Lower leg skin (tissue), 4 donors: ENCODE data around the gene VPS33A. TPM values are rescaled to one million over a fixed set of nuclear protein-coding genes. Genes with fewer than 3 reads are reported as not detected.

Experiments used
- DNase-seq, 2 donors: peaks; one replicate each; pipeline ENCODE4 v3.0.0-alpha.2; 2019; ENCODE audit warnings: low spot score in 2 of 2
- H3K4me3 ChIP-seq: fragments of 200-600 bp; sonication (generic); 2 replicates; pipeline ENCODE4 v1.5.1; 2017; ENCODE audit warnings: mild to moderate bottlenecking, low read depth; ENCODE audit not compliant: poor library complexity, severe bottlenecking
- POLR2A ChIP-seq, 2 donors: fragments of 450-650 bp; IDR thresholded peaks; one replicate each; pipeline ENCODE4 v1.6.1; 2016 to 2017; ENCODE audit warnings: antibody characterized with exemption in 2 of 2, mild to moderate bottlenecking in 1 of 2, moderate library complexity in 1 of 2
- WGBS, 2 donors: methylation state at CpG; one replicate each; pipeline ENCODE4 v1.1.5; 2018; 5-methylcytosine and 5-hydroxymethylcytosine counted together
- intact Hi-C: fragments of 100-400 bp; cut with DNase I; formaldehyde crosslinking; loops from one replicate; pipeline ENCODE4 v1.15.0; 2023; ENCODE audit warnings: low total_unique reads
- total RNA-seq, 4 donors: library from RNA; depleted of rRNA; stranded (reverse); fragments of >200 nt; gene quantifications; one replicate each; pipeline ENCODE4 v1.1.0, GENCODE V29; 2016
- TF ChIP-seq, protein P1 (sequence below), 3 donors: fragments of 450-650 bp; IDR thresholded peaks; one replicate each; pipeline ENCODE4 v1.5.1; 2016; ENCODE audit warnings: antibody characterized with exemption in 3 of 3, mild to moderate bottlenecking in 3 of 3, moderate library complexity in 2 of 3

Gene VPS33A
- total RNA-seq = 10 to 100 TPM; 13.5 to 22.4 (median 17.3) TPM

DNA sequence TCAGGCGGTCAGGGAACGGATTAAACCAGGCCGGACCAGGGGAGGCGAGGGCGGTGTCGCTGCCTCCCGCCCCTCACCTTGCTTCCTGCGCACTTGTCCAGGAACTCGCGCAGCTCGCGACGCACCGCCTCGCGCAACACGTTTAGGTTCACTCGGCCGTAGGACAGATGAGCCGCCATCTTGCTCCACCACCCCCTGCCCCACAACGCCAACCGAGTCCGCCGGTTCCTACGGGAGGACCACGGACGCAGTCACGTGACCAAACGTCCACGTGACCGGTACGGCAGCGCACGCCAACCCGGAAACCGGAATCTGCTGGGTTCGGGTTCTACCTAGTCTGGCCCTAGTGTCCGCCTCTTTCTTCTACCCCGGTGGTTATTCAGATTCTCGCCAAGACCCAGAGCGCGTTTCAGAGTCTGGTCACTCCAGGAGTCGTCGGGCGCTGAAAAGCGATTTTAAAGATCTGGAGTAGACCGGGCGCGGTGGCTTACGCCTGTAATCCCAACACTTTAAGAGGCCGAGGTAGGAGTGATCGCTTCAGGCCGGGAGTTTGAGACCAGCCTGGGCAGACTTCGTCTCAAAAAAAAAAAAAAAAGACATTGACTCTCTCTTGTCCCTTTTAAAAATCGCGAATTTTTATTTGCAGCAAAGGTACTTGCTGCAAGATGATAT lies at the start of gene VPS33A:
VPS33A (minus strand) TSS at position 265 of the 672 bp plus-strand sequence; CDS start at position 179, 86 bp downstream.
- intact Hi-C loops = no loop called here
- peak; percentile 97 to 99 for DNase-seq
- peak within 1 kb of the TSS; percentile 91 for H3K4me3 ChIP-seq
- 1% methylated on average over 36 to 52 of the region's 56 CpGs for whole genome bisulfite sequencing, 2 donors
- TF ChIP-seq, protein P1, sequence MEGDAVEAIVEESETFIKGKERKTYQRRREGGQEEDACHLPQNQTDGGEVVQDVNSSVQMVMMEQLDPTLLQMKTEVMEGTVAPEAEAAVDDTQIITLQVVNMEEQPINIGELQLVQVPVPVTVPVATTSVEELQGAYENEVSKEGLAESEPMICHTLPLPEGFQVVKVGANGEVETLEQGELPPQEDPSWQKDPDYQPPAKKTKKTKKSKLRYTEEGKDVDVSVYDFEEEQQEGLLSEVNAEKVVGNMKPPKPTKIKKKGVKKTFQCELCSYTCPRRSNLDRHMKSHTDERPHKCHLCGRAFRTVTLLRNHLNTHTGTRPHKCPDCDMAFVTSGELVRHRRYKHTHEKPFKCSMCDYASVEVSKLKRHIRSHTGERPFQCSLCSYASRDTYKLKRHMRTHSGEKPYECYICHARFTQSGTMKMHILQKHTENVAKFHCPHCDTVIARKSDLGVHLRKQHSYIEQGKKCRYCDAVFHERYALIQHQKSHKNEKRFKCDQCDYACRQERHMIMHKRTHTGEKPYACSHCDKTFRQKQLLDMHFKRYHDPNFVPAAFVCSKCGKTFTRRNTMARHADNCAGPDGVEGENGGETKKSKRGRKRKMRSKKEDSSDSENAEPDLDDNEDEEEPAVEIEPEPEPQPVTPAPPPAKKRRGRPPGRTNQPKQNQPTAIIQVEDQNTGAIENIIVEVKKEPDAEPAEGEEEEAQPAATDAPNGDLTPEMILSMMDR (IDR thresholded peaks at IDR 0.05) = no peak
- TF ChIP-seq POLR2A (IDR thresholded peaks at IDR 0.05) = no peak

DNA sequence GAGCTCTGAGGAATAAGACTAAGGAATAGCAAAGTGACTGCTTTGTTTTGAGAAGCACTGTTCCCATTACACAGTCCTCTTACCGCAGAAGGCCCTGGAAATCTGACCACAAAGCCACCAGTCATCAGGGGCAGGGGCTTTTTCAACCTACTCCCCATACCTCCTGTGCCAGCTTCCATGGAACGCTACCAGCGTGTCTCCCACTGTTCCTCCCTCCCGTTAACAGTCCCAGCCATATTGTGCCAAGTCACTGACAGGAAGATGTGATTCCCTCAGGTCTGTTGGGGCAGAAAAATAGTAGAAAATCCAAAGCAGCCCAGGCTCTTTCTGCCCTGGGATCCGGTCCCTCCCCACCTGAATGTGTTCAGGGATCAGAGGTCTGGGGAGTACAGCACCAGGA lies 46.6 kb upstream of the VPS33A start:
- H3K4me3 ChIP-seq = no peak overlapping the region
- 90 to 91% methylated on average over 5 of the region's 5 CpGs for WGBS, 2 donors
- intact Hi-C loops = no loop called here
- no peak for DNase-seq
- no peak for TF ChIP-seq POLR2A (IDR thresholded peaks at IDR 0.05)
- TF ChIP-seq, protein P1 (IDR thresholded peaks at IDR 0.05) = no peak

DNA sequence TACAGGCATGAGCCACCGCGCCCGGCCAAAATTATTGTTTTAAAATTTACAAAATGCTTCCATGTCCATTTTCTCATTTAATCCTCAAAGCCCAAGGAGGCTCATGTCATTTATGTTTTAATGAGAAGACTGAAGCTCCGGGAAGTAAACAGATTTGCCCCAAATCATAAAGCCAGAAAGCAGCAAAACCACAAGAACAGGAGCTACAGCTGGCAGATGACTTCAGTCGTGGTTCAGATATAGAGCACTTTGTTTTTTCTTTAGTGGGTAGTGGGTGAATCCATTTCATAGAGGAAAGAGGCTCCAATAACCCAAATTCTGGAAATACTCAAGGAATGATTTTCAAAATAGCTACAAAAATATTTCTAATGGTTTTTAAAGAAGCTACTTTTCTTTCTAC lies 45.4 kb upstream of the VPS33A start:
- intact Hi-C loops = no loop called here
- 92 to 93% methylated on average over 5 of the region's 5 CpGs for WGBS, 2 donors
- H3K4me3 ChIP-seq = no peak overlapping the region
- TF ChIP-seq, protein P1 (IDR thresholded peaks at IDR 0.05) = no peak
- no peak for TF ChIP-seq POLR2A (IDR thresholded peaks at IDR 0.05)
- DNase-seq = no peak

DNA sequence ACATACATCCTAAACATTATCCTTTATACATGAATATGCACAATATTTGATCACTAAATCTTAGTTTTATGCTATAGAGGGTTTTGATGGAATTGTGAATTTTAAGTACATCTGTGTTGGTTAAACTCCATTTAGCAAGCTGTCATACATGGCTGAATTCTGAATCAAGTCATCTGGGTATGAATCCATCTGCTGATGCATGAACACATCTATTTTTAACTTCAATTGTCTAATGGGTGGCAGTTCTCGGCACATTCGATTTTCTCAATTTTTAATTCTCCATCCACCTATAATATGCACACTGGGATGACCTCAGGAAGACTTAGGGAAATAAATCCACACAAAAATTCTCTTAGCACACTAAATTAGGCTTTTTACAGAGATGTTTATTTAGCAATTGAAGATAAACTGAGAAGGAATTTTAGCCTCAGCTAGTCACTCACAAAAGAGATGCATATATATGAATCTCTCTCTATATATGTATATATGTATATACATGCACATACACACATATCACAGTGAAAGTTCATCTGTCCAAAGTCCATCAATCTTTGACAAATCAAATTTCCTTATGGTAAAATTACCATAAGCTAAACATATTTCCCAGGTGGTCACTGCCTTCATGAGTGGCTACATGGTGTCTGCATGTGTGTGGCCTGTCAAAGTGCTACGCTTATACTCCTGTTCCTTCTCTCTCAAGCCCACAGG lies 44.5 kb upstream of the VPS33A start:
- DNase-seq = no peak
- no peak overlapping the region for H3K4me3 ChIP-seq
- intact Hi-C loops = no loop called here
- 86% methylated on average over 3 of the region's 3 CpGs for WGBS, 2 donors
- no peak for TF ChIP-seq POLR2A (IDR thresholded peaks at IDR 0.05)
- TF ChIP-seq, protein P1 (IDR thresholded peaks at IDR 0.05) = no peak

DNA sequence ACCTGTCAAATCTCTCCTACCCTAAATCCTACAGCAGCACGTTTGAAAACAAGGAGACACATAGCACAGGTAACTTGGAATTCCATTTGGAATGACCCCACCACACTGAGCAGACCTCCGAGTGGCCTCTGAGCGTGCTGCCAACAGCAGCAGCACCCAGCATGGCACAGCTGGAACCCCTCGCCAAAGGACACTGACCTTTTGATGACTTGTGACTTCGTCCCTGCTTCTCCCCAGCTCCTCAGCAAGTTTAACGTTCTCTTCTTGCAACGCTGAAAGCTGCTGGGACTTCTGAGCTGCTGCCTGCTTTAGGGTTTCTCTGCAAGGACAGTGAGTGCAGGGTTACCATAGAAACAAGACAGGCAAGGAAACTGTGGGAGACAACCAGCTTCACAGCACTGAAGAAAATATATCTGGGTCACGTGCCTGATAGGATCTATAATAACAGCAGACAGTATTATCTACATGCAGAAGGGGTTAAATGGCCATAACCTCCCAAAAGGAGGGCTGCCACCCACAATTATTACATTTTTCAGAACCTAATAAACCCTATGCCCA lies 43.3 kb upstream of the VPS33A start:
- intact Hi-C loops = no loop called here
- WGBS, 2 donors = 84 to 86% methylated on average over 8 of the region's 8 CpGs

More for the DNA sequence above, 43.3 kb upstream of the VPS33A start:
- TF ChIP-seq, protein P1 (IDR thresholded peaks at IDR 0.05) = no peak
- no peak for TF ChIP-seq POLR2A (IDR thresholded peaks at IDR 0.05)
- no peak overlapping the region for H3K4me3 ChIP-seq
- peak in 1 of 2 donors; percentile 34 for DNase-seq
